AG09309 (cell line): ENCODE results near the gene ALDH1L1.

Experiments used
- DNase-seq: peaks from one replicate; pipeline ENCODE4 v3.0.0-alpha.2; 2010; ENCODE audit warnings: low read depth
- H3K4me3 ChIP-seq: 2 replicates; pipeline ENCODE4 v1.5.1; 2011; ENCODE audit warnings: mild to moderate bottlenecking, low read depth, low read length, moderate library complexity; ENCODE audit not compliant: control insufficient read depth
- TF ChIP-seq, protein P1 (sequence below): IDR thresholded peaks from 2 replicates; pipeline ENCODE4 v1.5.1; 2011; ENCODE audit warnings: mild to moderate bottlenecking, low read depth, low read length, inconsistent platforms; ENCODE audit not compliant: insufficient read depth, control insufficient read depth; ENCODE audit errors: missing control alignments

Gene ALDH1L1

DNA sequence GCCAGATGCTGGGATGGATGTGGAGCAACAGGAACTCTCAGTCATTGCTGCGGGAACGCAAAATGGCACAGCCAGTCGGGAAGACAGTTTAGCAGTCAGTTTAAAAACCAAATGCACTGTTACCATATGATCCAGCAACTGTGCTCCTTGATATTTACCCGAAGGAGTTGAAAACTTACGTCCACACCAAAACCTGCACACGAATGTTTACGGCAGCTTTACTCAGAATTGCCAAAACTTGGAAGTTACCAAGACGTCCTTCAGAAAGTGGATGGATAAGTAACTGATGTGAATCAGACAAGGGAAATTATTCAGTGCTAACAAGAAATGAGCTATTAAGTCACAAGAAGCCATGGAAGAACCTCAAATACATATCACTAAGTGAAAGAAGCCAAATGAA is 60.4 kb downstream of the ALDH1L1 start:
- no peak overlapping the region for H3K4me3 ChIP-seq
- TF ChIP-seq, protein P1, sequence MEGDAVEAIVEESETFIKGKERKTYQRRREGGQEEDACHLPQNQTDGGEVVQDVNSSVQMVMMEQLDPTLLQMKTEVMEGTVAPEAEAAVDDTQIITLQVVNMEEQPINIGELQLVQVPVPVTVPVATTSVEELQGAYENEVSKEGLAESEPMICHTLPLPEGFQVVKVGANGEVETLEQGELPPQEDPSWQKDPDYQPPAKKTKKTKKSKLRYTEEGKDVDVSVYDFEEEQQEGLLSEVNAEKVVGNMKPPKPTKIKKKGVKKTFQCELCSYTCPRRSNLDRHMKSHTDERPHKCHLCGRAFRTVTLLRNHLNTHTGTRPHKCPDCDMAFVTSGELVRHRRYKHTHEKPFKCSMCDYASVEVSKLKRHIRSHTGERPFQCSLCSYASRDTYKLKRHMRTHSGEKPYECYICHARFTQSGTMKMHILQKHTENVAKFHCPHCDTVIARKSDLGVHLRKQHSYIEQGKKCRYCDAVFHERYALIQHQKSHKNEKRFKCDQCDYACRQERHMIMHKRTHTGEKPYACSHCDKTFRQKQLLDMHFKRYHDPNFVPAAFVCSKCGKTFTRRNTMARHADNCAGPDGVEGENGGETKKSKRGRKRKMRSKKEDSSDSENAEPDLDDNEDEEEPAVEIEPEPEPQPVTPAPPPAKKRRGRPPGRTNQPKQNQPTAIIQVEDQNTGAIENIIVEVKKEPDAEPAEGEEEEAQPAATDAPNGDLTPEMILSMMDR: no peak
- no peak for DNase-seq

DNA sequence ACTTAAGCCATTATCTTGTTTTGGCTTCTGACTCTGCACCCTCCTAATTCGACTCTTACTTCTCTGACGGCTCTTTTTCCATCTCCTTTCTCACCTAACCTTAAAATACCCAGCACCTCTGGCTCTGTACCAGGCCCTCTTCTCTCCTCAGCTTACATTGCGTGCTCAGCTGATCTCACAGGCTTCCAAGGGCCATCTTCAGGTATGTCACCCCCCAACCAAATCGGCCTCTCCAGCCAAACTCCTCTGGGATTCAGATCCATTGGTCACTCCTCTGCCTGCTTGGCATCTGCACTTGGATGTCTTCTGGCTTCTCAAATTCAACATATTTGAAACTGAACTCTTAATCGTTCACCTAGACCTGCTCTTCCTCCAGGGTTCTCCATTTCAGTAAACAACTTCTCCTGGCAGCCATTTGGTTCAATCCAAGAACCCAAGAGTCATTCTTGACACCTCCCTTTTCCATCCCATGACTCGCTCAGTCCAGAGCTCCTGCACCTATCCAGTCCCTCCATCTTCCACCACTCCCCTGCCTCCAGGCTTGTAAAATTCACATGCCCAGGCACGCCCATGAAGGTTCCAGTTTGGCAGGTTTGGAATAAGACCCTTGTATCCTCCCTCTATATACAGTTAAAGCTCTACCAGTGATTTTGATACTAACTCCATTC is 61.2 kb downstream of the ALDH1L1 start:
- no peak overlapping the region for H3K4me3 ChIP-seq
- DNase-seq: no peak
- TF ChIP-seq, protein P1: no peak

- TF ChIP-seq, protein P1: no peak
- H3K4me3 ChIP-seq: no peak overlapping the region
- no peak for DNase-seq
Observed at GRCh38 chr3:126118591-126118990, 61.8 kb downstream of the ALDH1L1 start.

DNA sequence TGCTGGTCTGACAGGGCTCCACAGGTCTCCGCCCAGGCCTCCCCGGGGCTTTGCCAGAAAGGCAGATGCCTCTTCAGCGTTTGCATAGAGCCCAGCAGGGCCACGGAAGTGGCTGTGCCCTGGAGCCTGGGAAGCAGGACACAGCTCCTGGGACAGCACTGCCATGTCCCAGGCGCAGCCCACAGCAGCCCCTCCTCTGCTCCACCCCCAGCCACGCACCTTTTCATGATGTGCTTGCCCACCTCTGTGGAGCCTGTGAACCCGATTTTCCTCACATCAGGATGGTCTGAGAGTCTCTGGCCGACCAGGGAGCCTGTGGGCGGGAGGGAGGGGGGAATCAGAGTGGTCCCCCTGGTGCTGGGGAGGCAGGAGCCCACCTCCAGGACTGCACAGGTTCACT is 62.6 kb downstream of the ALDH1L1 start:
- no peak for DNase-seq
- H3K4me3 ChIP-seq: no peak overlapping the region
- TF ChIP-seq, protein P1: no peak

- TF ChIP-seq, protein P1: no peak
- no peak for DNase-seq
- no peak overlapping the region for H3K4me3 ChIP-seq
Observed at GRCh38 chr3:126117212-126117611, 63.2 kb downstream of the ALDH1L1 start.

DNA sequence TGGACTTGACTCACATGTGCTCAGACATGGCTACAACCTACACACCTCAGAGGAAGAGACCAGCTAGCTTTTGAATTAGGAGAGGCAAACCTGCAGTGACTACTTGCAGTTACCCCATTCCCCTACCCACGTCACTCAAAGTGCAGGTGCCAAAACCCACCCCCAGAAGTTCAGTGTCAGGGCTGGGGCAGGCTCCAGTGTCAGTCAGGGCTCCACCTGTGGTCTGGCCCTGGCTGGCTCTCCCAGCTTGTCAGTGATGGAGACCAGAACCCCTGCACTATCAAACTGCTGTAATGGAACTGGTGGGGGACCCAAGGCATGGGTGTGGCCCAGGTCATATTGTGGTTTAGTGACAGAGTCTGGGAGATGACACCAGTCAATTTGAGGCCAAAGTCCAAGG is 63.9 kb downstream of the ALDH1L1 start:
- no peak overlapping the region for H3K4me3 ChIP-seq
- TF ChIP-seq, protein P1: no peak
- DNase-seq: no peak
